Measurements from ENCODE around the gene USP44.

DNA sequence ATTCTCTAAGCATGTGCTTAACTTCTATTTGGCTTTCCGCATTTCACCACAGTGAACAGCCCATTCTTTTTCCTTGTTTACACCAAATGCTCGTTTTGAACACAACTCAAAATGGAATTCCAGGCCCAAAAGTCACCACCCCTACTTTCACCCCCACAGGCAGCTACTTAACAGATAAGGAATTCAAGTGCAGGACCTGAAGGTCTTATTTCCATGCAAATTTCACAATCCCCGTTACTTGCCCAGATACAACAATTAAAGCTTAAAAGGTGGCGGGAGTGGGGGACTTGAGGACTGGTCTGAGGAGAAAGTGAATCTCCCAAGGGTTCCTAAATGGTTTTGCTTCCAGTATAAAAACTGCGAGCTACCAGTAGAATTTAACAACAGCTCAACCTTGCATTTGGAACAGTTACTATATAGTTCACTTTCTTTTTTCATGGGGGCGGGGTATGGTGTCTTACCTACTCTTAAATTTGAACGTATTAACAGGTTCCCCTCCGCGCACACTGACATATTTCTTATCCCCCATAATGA, 3.7 kb downstream of the USP44 start:
- TF ChIP-seq ZFP30 (CRISPR knock-in tag; IDR thresholded peaks at IDR 0.05), result no peak
- no peak for TF ChIP-seq ARNTL (CRISPR knock-in tag; IDR thresholded peaks at IDR 0.05; ENCODE audit: borderline replicate concordance, low read depth)
- TF ChIP-seq PPARA (CRISPR knock-in tag; IDR thresholded peaks at IDR 0.05; ENCODE audit: borderline replicate concordance), result no peak
- no peak for TF ChIP-seq ZFP3 (CRISPR knock-in tag; IDR thresholded peaks at IDR 0.05)
- TF ChIP-seq, protein P1, sequence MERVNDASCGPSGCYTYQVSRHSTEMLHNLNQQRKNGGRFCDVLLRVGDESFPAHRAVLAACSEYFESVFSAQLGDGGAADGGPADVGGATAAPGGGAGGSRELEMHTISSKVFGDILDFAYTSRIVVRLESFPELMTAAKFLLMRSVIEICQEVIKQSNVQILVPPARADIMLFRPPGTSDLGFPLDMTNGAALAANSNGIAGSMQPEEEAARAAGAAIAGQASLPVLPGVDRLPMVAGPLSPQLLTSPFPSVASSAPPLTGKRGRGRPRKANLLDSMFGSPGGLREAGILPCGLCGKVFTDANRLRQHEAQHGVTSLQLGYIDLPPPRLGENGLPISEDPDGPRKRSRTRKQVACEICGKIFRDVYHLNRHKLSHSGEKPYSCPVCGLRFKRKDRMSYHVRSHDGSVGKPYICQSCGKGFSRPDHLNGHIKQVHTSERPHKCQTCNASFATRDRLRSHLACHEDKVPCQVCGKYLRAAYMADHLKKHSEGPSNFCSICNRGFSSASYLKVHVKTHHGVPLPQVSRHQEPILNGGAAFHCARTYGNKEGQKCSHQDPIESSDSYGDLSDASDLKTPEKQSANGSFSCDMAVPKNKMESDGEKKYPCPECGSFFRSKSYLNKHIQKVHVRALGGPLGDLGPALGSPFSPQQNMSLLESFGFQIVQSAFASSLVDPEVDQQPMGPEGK (CRISPR knock-in tag; IDR thresholded peaks at IDR 0.05; ENCODE audit: borderline replicate concordance), result no peak
- TF ChIP-seq ZNF565 (CRISPR knock-in tag; conservative IDR thresholded peaks at IDR 0.05; ENCODE audit: low read depth), result no peak
- no peak for TF ChIP-seq ZNF8 (CRISPR knock-in tag; IDR thresholded peaks at IDR 0.05)
- no peak for TF ChIP-seq TCF4 (CRISPR knock-in tag; IDR thresholded peaks at IDR 0.05; ENCODE audit: borderline replicate concordance)
- TF ChIP-seq, protein P2, sequence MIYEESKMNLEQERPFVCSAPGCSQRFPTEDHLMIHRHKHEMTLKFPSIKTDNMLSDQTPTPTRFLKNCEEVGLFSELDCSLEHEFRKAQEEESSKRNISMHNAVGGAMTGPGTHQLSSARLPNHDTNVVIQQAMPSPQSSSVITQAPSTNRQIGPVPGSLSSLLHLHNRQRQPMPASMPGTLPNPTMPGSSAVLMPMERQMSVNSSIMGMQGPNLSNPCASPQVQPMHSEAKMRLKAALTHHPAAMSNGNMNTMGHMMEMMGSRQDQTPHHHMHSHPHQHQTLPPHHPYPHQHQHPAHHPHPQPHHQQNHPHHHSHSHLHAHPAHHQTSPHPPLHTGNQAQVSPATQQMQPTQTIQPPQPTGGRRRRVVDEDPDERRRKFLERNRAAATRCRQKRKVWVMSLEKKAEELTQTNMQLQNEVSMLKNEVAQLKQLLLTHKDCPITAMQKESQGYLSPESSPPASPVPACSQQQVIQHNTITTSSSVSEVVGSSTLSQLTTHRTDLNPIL (CRISPR knock-in tag; IDR thresholded peaks at IDR 0.05; ENCODE audit: low read depth), result no peak
- TF ChIP-seq ZNF70 (CRISPR knock-in tag; IDR thresholded peaks at IDR 0.05), result no peak

All from SK-N-SH treated with all-trans-retinoic acid at 6 μM for 48 hours (cell line).